Uterus (tissue), 2 donors: ENCODE measurements around the gene ZFYVE28.

ENCODE experiments used
- POLR2A ChIP-seq, 2 donors: fragments of 450-650 bp; IDR thresholded peaks; one replicate each; pipeline ENCODE4 v1.6.1; 2016; ENCODE audit warnings: antibody characterized with exemption in 2 of 2, mild to moderate bottlenecking in 1 of 2, moderate library complexity in 1 of 2
- TF ChIP-seq, protein P1 (sequence below), 4 experiments: fragments of 200-600 bp in 2 of 4; fragments of 450-650 bp in 2 of 4; sonication (generic) in 2 of 4; IDR thresholded peaks; one replicate each; pipeline ENCODE4 v1.5.1; 2016 to 2019; ENCODE audit warnings: antibody characterized with exemption in 4 of 4, mild to moderate bottlenecking in 2 of 4, moderate library complexity in 1 of 4

DNA sequence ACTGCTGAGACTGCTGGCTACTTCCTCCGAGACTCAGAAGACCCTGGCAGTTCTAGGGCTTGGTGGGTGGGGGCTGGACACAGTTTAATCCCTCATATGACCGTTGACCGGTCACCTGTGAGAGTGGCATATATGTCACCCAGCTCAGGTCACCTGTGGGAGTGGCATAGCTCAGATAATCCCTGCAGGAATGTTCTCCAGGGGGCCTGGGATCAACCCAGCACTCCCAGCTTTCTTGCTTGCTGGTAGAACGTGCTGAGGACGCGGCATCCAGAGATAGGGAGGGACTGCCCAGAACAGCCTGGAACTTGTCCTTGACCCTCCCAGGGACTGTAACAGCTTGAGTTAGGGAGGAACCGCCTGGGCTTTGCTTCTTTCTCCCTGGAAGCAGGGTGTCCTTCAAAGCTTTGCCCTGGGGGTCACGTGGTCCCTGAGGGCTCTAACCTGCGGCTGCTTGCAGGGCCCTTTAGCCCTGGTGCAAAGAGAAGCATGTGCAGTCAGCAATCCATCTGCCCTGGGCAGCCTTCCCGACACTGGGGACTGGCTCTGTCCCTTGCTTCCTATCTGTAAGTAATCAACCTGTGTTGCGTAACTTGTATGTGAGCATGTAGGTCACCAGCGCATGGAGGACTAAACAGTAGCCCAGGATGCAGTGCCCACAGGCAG is 55.3 kb downstream of the ZFYVE28 start:
- TF ChIP-seq, protein P1, sequence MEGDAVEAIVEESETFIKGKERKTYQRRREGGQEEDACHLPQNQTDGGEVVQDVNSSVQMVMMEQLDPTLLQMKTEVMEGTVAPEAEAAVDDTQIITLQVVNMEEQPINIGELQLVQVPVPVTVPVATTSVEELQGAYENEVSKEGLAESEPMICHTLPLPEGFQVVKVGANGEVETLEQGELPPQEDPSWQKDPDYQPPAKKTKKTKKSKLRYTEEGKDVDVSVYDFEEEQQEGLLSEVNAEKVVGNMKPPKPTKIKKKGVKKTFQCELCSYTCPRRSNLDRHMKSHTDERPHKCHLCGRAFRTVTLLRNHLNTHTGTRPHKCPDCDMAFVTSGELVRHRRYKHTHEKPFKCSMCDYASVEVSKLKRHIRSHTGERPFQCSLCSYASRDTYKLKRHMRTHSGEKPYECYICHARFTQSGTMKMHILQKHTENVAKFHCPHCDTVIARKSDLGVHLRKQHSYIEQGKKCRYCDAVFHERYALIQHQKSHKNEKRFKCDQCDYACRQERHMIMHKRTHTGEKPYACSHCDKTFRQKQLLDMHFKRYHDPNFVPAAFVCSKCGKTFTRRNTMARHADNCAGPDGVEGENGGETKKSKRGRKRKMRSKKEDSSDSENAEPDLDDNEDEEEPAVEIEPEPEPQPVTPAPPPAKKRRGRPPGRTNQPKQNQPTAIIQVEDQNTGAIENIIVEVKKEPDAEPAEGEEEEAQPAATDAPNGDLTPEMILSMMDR (IDR thresholded peaks at IDR 0.05), result no peak
- no peak for TF ChIP-seq POLR2A (IDR thresholded peaks at IDR 0.05)
